CD14-positive monocyte (primary cell): ENCODE results near the gene ING4. TPM values are rescaled to one million over a fixed set of nuclear protein-coding genes. Genes with fewer than 3 reads are reported as not detected.

Experiments used
- DNase-seq, 3 donors: peaks; one replicate each; pipeline ENCODE4 v3.0.0-alpha.2; 2011 to 2022
- H2AFZ ChIP-seq: 2 replicates; pipeline ENCODE4 v1.6.0; 2012; ENCODE audit warnings: mild to moderate bottlenecking, low read depth, low read length, inconsistent platforms; ENCODE audit not compliant: insufficient read depth, poor library complexity, severe bottlenecking
- H3K27ac ChIP-seq, 2 donors: 1 replicate in 1 of 2; 2 replicates in 1 of 2; pipeline ENCODE4 v1.5.1; 2012 to 2013; ENCODE audit warnings: low read length in 2 of 2, control low read depth in 1 of 2, inconsistent platforms in 1 of 2, low read depth in 1 of 2, mild to moderate bottlenecking in 1 of 2
- H3K27me3 ChIP-seq, 2 donors: one replicate each; pipeline versions ENCODE4 v1.6.0 to v1.6.1; 2011 to 2013; ENCODE audit warnings: low read length in 2 of 2; ENCODE audit not compliant: control insufficient read depth in 2 of 2, insufficient read depth in 2 of 2
- H3K36me3 ChIP-seq, 2 donors: replicated peaks in 1 of 2; 1 replicate in 1 of 2; 2 replicates in 1 of 2; pipeline versions ENCODE4 v1.5.1 to v1.6.1; 2012 to 2013; ENCODE audit warnings: low read length in 2 of 2, control low read depth in 1 of 2, inconsistent platforms in 1 of 2, mild to moderate bottlenecking in 1 of 2; ENCODE audit not compliant: insufficient read depth in 2 of 2, control insufficient read depth in 1 of 2
- H3K4me1 ChIP-seq, 2 donors: 1 replicate in 1 of 2; 2 replicates in 1 of 2; pipeline versions ENCODE4 v1.5.1 to v1.6.1; 2012 to 2013; ENCODE audit warnings: low read length in 2 of 2, control low read depth in 1 of 2, inconsistent platforms in 1 of 2, mild to moderate bottlenecking in 1 of 2, moderate library complexity in 1 of 2; ENCODE audit not compliant: insufficient read depth in 2 of 2, control insufficient read depth in 1 of 2
- H3K4me2 ChIP-seq: replicated peaks from 2 replicates; pipeline ENCODE3; 2012; ENCODE audit warnings: low read length, moderate library complexity, mild to moderate bottlenecking; ENCODE audit not compliant: poor library complexity, severe bottlenecking; ENCODE audit errors: extremely low read depth
- H3K4me3 ChIP-seq, 3 experiments: fragments of 200-600 bp in 1 of 3; sonication (generic) in 1 of 3; replicated peaks in 1 of 3; 1 replicate in 2 of 3; 2 replicates in 1 of 3; pipeline ENCODE4 v1.5.1; 2011 to 2013; ENCODE audit warnings: low read length in 3 of 3, mild to moderate bottlenecking in 3 of 3, control low read depth in 2 of 3, low read depth in 2 of 3, inconsistent platforms in 1 of 3, moderate library complexity in 1 of 3
- H3K79me2 ChIP-seq: 2 replicates; pipeline ENCODE4 v1.6.0; 2012; ENCODE audit warnings: mild to moderate bottlenecking, control low read depth, inconsistent platforms, low read length, moderate library complexity; ENCODE audit not compliant: insufficient read depth
- H3K9ac ChIP-seq: 2 replicates; pipeline ENCODE4 v1.6.0; 2017; ENCODE audit warnings: low read length, mild to moderate bottlenecking; ENCODE audit not compliant: insufficient read depth, poor library complexity, severe bottlenecking
- H3K9me3 ChIP-seq, 2 donors: replicated peaks in 1 of 2; 1 replicate in 1 of 2; 2 replicates in 1 of 2; pipeline versions ENCODE4 v1.5.1 to v1.6.1; 2012 to 2013; ENCODE audit warnings: low read length in 2 of 2, control low read depth in 1 of 2; ENCODE audit not compliant: control insufficient read depth in 1 of 2, insufficient read depth in 1 of 2
- H4K20me1 ChIP-seq: 2 replicates; pipeline ENCODE4 v1.6.0; 2012; ENCODE audit warnings: mild to moderate bottlenecking, low read length, control low read depth, moderate library complexity; ENCODE audit not compliant: insufficient read depth
- H3K27ac Mint-ChIP-seq, 7 donors: one replicate each; pipeline ENCODE4 v1.8.0; 2020; ENCODE audit warnings: mild to moderate bottlenecking in 7 of 7, mixed read lengths in 7 of 7, moderate library complexity in 6 of 7, inconsistent platforms in 2 of 7
- H3K27me3 Mint-ChIP-seq, 3 donors: one replicate each; pipeline ENCODE4 v1.8.0; 2021 to 2022; ENCODE audit warnings: low read depth in 3 of 3, mild to moderate bottlenecking in 3 of 3, mixed read lengths in 3 of 3, moderate library complexity in 3 of 3, inconsistent platforms in 1 of 3
- H3K36me3 Mint-ChIP-seq, 2 donors: one replicate each; pipeline ENCODE4 v1.8.0; 2020; ENCODE audit warnings: mixed read lengths in 2 of 2, inconsistent platforms in 1 of 2, mild to moderate bottlenecking in 1 of 2
- H3K4me1 Mint-ChIP-seq: one replicate; pipeline ENCODE4 v1.8.0; 2020; ENCODE audit warnings: mild to moderate bottlenecking, mixed read lengths
- H3K4me3 Mint-ChIP-seq, 2 donors: one replicate each; pipeline ENCODE4 v1.8.0; 2020; ENCODE audit warnings: mild to moderate bottlenecking in 2 of 2, mixed read lengths in 2 of 2, moderate library complexity in 1 of 2
- H3K9me3 Mint-ChIP-seq, 7 donors: one replicate each; pipeline ENCODE4 v1.8.0; 2020 to 2022; ENCODE audit warnings: mixed read lengths in 7 of 7, mild to moderate bottlenecking in 6 of 7, moderate library complexity in 6 of 7, inconsistent platforms in 2 of 7
- CTCF ChIP-seq: fragments of 200-600 bp; IDR thresholded peaks from one replicate; pipeline ENCODE4 v1.8.0; 2022; ENCODE audit warnings: antibody characterized with exemption, mild to moderate bottlenecking
- WGBS: methylation state at CpG from one replicate; pipeline ENCODE4 v1.1.5; 2013; ENCODE audit warnings: missing lambda C conversion rate; ENCODE audit not compliant: insufficient coverage; 5-methylcytosine and 5-hydroxymethylcytosine counted together
- intact Hi-C, 2 donors: fragments of 100-400 bp; cut with micrococcal nuclease; formaldehyde crosslinking; loops; one replicate each; pipeline versions ENCODE4 v1.15.0 to v1.15.1; 2023
- polyA plus RNA-seq, 3 donors: library from polyadenylated mRNA; depleted of rRNA in 1 of 3; unstranded in 2 of 3; stranded (reverse) in 1 of 3; fragments of 300-500 nt in 2 of 3; fragments of >200 nt in 1 of 3; fragmentation: Illumina TruSeq in 2 of 3; gene quantifications; 1 replicate in 2 of 3; 2 replicates in 1 of 3; pipeline ENCODE4 v1.2.3, GENCODE V29; 2012 to 2021

Gene ING4
- polyA plus RNA-seq, 3 donors = 62.2 to 67.1 (median 64.0) TPM

- WGBS = 94% methylated on average over 3 of the region's 4 CpGs
- Mint-ChIP-seq H3K4me3 (no peak overlapping the region), H3K27me3 (peaks cover 28 to 39% (median 29%) of the 10 kb centered on the region in 3 donors), H3K27ac (no peak overlapping the region), H3K4me1 (peaks cover 38% of the 10 kb centered on the region), H3K9me3 (no peaks in the 10 kb centered on the region), H3K36me3 (peaks cover 0 to 5% of the 10 kb centered on the region in 2 donors)
- H3K27ac ChIP-seq = no peak overlapping the region
- no peak overlapping the region for H3K4me3 ChIP-seq
- H4K20me1 ChIP-seq = no peaks in the 10 kb centered on the region
- peaks cover 20% of the 10 kb centered on the region for H3K79me2 ChIP-seq
- peaks cover 11 to 16% of the 10 kb centered on the region in 2 donors for H3K27me3 ChIP-seq
- H2AFZ ChIP-seq = no peak overlapping the region
- no peaks in the 10 kb centered on the region for H3K36me3 ChIP-seq
- peaks cover 0 to 5% of the 10 kb centered on the region in 2 donors for H3K9me3 ChIP-seq
- DNase-seq = no peak
- intact Hi-C loops = loop anchor here in 1 of 2 donors (10.0 kb wide), 1 partner anchor 49 kb away; the partner anchor contains the start of gene ACRBP
- peaks cover 18 to 25% of the 10 kb centered on the region in 2 donors for H3K4me1 ChIP-seq
- no peak for TF ChIP-seq CTCF
- no peak overlapping the region for H3K9ac ChIP-seq
- H3K4me2 ChIP-seq = no peak overlapping the region
Observed at GRCh38 chr12:6693832-6694355, 31.0 kb upstream of the ING4 start.

GRCh38 chr12:6692888-6693287 is 30.0 kb upstream of the ING4 start:
- H3K27ac ChIP-seq = no peak overlapping the region
- H3K4me3 Mint-ChIP-seq = no peak overlapping the region
- no peaks in the 10 kb centered on the region for H3K9me3 ChIP-seq
- no peak for DNase-seq
- no peaks in the 10 kb centered on the region for H4K20me1 ChIP-seq
- peaks cover 18 to 29% (median 19%) of the 10 kb centered on the region in 3 donors for H3K27me3 Mint-ChIP-seq
- peaks cover 30% of the 10 kb centered on the region for H3K79me2 ChIP-seq
- no peak overlapping the region for H3K9ac ChIP-seq
- no peak for TF ChIP-seq CTCF
- H3K36me3 ChIP-seq = no peaks in the 10 kb centered on the region
- H3K36me3 Mint-ChIP-seq = peaks cover 0 to 5% of the 10 kb centered on the region in 2 donors
- H3K4me3 ChIP-seq = no peak overlapping the region
- intact Hi-C loops = loop anchor here in 1 of 2 donors (10.0 kb wide), 1 partner anchor 48 kb away; the partner anchor contains the start of gene ACRBP
- no peaks in the 10 kb centered on the region for H3K9me3 Mint-ChIP-seq
- peaks cover 28 to 33% of the 10 kb centered on the region in 2 donors for H3K4me1 ChIP-seq
- H2AFZ ChIP-seq = no peak overlapping the region
- peaks cover 2 to 6% of the 10 kb centered on the region in 2 donors for H3K27me3 ChIP-seq
- H3K27ac Mint-ChIP-seq = no peak overlapping the region
- WGBS = no CpG with 5 or more reads among the region's 2 CpGs
- peaks cover 46% of the 10 kb centered on the region for H3K4me1 Mint-ChIP-seq
- H3K4me2 ChIP-seq = no peak overlapping the region
